Panc1 (cell line): ENCODE data around the gene PCBD1. TPM values are rescaled to one million over a fixed set of nuclear protein-coding genes. Genes with fewer than 3 reads are reported as not detected.

Experiments
- ATAC-seq: fragments of 200-7000 bp; cut with Tn5 transposase; 2 replicates; pipeline ENCODE4 v1.9.1; 2020; ENCODE audit warnings: mild to moderate bottlenecking, moderate library complexity
- BruUV-seq: library from RNA; stranded (reverse); fragments of 400-500 nt; replicated peaks from 2 replicates; lab custom pipeline; 2021; lab: Mats Ljungman, UMichigan
- CTCF ChIA-PET: fragments of 300-600 bp; sonication (Branson Sonifier 250); formaldehyde crosslinking; loops from one replicate; lab custom pipeline; 2022; ENCODE audit warnings: antibody characterized with exemption; lab: Charles Lee
- POLR2A ChIA-PET: fragments of 300-600 bp; sonication (Branson Sonifier 250); formaldehyde crosslinking; loops from one replicate; lab custom pipeline; 2022; ENCODE audit warnings: antibody characterized with exemption; lab: Charles Lee
- DNase-seq: peaks from one replicate; pipeline ENCODE4 v3.0.0-alpha.2; 2010; ENCODE audit warnings: low read depth, low spot score
- H3K27ac ChIP-seq: 2 replicates; pipeline ENCODE4 v1.5.1; 2011; ENCODE audit warnings: mild to moderate bottlenecking, low read length, inconsistent platforms
- H3K27me3 ChIP-seq: fragments of 200-500 bp; sonication (Bioruptor generic); 2 replicates; pipeline ENCODE4 v1.6.0; 2014; ENCODE audit warnings: low read length, inconsistent platforms; ENCODE audit not compliant: control insufficient read depth, insufficient read depth
- H3K36me3 ChIP-seq: fragments of 200-500 bp; sonication (Bioruptor generic); 2 replicates; pipeline ENCODE4 v1.5.1; 2014; ENCODE audit warnings: inconsistent platforms, mild to moderate bottlenecking, low read length, moderate library complexity; ENCODE audit not compliant: control insufficient read depth, insufficient read depth
- H3K4me1 ChIP-seq: 2 replicates; pipeline ENCODE4 v1.5.1; 2011; ENCODE audit warnings: inconsistent platforms, mild to moderate bottlenecking, low read length, moderate library complexity; ENCODE audit not compliant: control insufficient read depth, insufficient read depth
- H3K4me3 ChIP-seq, 2 experiments: 2 replicates each; pipeline ENCODE4 v1.5.1; 2011 to 2012; ENCODE audit warnings: low read depth in 2 of 2, low read length in 2 of 2, mild to moderate bottlenecking in 2 of 2, inconsistent platforms in 1 of 2, moderate library complexity in 1 of 2
- H3K9me3 ChIP-seq: fragments of 200-500 bp; sonication (Bioruptor generic); 2 replicates; pipeline ENCODE4 v1.5.1; 2014; ENCODE audit warnings: low read depth, mild to moderate bottlenecking, inconsistent platforms, low read length, moderate library complexity; ENCODE audit not compliant: control insufficient read depth, insufficient read depth
- POLR2AphosphoS5 ChIP-seq: IDR thresholded peaks from 2 replicates; pipeline ENCODE4 v1.6.1; 2012; ENCODE audit warnings: mild to moderate bottlenecking, low read depth, low read length, moderate library complexity
- REST ChIP-seq, 2 experiments: IDR thresholded peaks; 2 replicates each; pipeline ENCODE4 v1.6.1; 2011 to 2012; ENCODE audit warnings: low read depth in 2 of 2, control low read depth in 1 of 2, low read length in 1 of 2, mild to moderate bottlenecking in 1 of 2, moderate library complexity in 1 of 2; ENCODE audit not compliant: insufficient read depth in 1 of 2
- SIN3A ChIP-seq: IDR thresholded peaks from 2 replicates; pipeline ENCODE4 v1.6.1; 2012; ENCODE audit warnings: low read depth, mild to moderate bottlenecking, low read length, moderate library complexity, borderline replicate concordance; ENCODE audit not compliant: insufficient read depth
- TCF7L2 ChIP-seq: IDR thresholded peaks from 2 replicates; pipeline ENCODE4 v1.6.1; 2011; ENCODE audit warnings: mild to moderate bottlenecking, low read depth, low read length, inconsistent platforms
- in situ Hi-C: cut with HindIII; loops from 2 replicates; pipeline ENCODE4 v1.10.0; 2016; ENCODE audit warnings: low sequenced_read_pairs, low pct_unique_long_range_greater_than_20kb
- intact Hi-C: fragments of 100-400 bp; cut with micrococcal nuclease; formaldehyde crosslinking; loops from one replicate; pipeline ENCODE4 v1.10.0; 2022; ENCODE audit not compliant: unreplicated experiment
- total RNA-seq: library from RNA; stranded (reverse); gene quantifications from one replicate; pipeline ENCODE4 v1.2.1, GENCODE V29; 2021; ENCODE audit not compliant: unreplicated experiment
- TF ChIP-seq, protein P1 (sequence below): fragments of 450-650 bp; IDR thresholded peaks from 2 replicates; pipeline ENCODE4 v1.5.1; 2017; ENCODE audit warnings: mild to moderate bottlenecking

Gene PCBD1
- total RNA-seq, 1 experiment from 2014 or later = 122 TPM

DNA sequence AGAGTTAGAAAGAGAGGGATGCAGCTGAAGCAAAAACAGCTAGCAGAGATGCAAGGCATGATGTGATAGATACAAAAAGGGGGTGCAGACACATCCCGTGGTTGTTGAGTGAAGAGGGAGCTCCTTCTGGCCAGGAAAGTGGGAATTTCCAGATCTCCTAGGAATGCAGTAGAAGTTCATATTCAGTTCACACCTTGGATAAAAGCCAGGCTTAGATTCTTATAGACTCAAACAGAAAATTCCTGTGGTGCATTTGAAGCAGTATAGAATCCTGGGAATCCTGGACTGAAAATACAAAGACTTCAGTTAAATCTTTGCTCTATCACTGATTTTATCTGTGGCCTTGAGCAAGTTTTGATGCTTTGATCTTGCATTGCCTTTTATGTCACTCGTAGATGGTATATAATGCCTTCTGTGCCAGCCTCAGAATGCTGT is 38.8 kb downstream of the PCBD1 start:
- Histone ChIP-seq H3K27ac (peak overlapping the region; percentile 60), H3K4me1 (peaks cover 20% of the 10 kb centered on the region), H3K36me3 (no peaks in the 10 kb centered on the region; the same call in 1 of the 2 replicates), H3K4me3 (no peak overlapping the region), H3K9me3 (no peaks in the 10 kb centered on the region), H3K27me3 (no peaks in the 10 kb centered on the region)
- ChIA-PET POLR2A (no interaction called here), CTCF (no interaction called here)
- TF ChIP-seq REST (IDR thresholded peaks at IDR 0.05; ENCODE audit: insufficient read depth in 1 of 2, low read depth in 2 of 2, low read length in 1 of 2) (no peak), TCF7L2 (peak; percentile 93)
- in situ Hi-C loops (no loop called here), intact Hi-C loops (no loop called here)
- BruUV-seq = no TSS peak
- DNase-seq (no peak), ATAC-seq (peak; percentile 80)

DNA sequence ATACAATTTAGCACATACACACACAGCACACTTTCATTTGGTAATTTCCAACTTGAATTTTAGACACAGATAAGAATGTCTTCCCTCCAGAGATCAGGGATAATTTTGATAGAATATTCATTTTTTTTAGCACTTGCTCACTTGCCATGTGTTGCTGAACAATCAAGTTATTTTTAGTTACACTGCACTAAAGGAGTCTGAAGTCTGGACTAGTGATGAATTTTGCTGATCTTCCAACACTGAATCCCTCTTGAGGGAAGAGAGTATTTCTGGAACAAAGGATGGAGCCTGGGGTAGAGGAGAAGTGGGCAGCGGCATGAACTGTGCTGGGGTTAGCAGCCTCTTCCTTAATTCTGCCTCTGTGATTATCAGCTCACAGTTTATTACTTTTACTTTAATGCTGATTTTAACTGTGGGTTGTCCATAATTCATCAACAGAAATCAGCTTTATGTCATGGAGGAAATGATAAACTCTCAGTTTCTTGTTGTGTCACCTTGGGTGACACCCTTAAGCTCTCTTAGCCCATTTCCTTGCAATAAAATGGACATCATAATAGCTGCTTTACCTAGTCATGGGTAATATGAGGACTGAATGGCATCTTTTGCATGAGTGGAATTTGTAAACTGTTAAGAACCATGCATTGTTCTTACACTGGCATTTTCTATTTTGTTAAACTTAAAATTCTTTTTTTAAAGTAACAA is 40.6 kb downstream of the PCBD1 start:
- Histone ChIP-seq H3K4me3 (no peak overlapping the region), H3K36me3 (no peaks in the 10 kb centered on the region; the same call in 1 of the 2 replicates), H3K9me3 (no peaks in the 10 kb centered on the region), H3K27ac (no peak overlapping the region), H3K27me3 (no peaks in the 10 kb centered on the region), H3K4me1 (peaks cover 20% of the 10 kb centered on the region)
- POLR2A ChIA-PET = no interaction called here
- no TSS peak for BruUV-seq
- intact Hi-C loops = no loop called here
- no peak for TF ChIP-seq TCF7L2
- no peak for TF ChIP-seq REST (IDR thresholded peaks at IDR 0.05; ENCODE audit: insufficient read depth in 1 of 2, low read depth in 2 of 2, low read length in 1 of 2)
- TF ChIP-seq, protein P1, sequence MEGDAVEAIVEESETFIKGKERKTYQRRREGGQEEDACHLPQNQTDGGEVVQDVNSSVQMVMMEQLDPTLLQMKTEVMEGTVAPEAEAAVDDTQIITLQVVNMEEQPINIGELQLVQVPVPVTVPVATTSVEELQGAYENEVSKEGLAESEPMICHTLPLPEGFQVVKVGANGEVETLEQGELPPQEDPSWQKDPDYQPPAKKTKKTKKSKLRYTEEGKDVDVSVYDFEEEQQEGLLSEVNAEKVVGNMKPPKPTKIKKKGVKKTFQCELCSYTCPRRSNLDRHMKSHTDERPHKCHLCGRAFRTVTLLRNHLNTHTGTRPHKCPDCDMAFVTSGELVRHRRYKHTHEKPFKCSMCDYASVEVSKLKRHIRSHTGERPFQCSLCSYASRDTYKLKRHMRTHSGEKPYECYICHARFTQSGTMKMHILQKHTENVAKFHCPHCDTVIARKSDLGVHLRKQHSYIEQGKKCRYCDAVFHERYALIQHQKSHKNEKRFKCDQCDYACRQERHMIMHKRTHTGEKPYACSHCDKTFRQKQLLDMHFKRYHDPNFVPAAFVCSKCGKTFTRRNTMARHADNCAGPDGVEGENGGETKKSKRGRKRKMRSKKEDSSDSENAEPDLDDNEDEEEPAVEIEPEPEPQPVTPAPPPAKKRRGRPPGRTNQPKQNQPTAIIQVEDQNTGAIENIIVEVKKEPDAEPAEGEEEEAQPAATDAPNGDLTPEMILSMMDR = no peak
- no peak for TF ChIP-seq SIN3A
- no peak for TF ChIP-seq POLR2AphosphoS5
- no peak for ATAC-seq
- in situ Hi-C loops = no loop called here
- CTCF ChIA-PET = no interaction called here
- DNase-seq = no peak
